Retina (tissue), 1 donor: Measurements from ENCODE around the gene USP24.
A peak's percentile ranks its signal among the peaks of the same experiment; 100 is the strongest.

Experiments
- DNase-seq: peaks from one replicate; pipeline ENCODE4 v3.0.0-alpha.2; 2016

The USP24 gene

GRCh38 chr1:55021942-55022546 is 193.1 kb downstream of the USP24 start:
- DNase-seq = peak; percentile 88

GRCh38 chr1:55018395-55018794 is 196.8 kb downstream of the USP24 start:
- no peak for DNase-seq
